Right atrium auricular region (tissue), 2 donors: Measurements from ENCODE around the gene SHC2. TPM values are rescaled to one million over a fixed set of nuclear protein-coding genes. Genes with fewer than 3 reads are reported as not detected.
A peak's percentile ranks its signal among the peaks of the same experiment; 100 is the strongest.

Experiments used
- DNase-seq: peaks from one replicate; pipeline ENCODE4 v3.0.0-alpha.2; 2019; ENCODE audit warnings: low spot score
- H3K27ac ChIP-seq, 2 donors: fragments of 200-600 bp; sonication (generic); 1 replicate in 1 of 2; 2 replicates in 1 of 2; pipeline ENCODE4 v1.5.1; 2016 to 2019
- H3K27me3 ChIP-seq, 2 donors: fragments of 200-600 bp; sonication (generic); one replicate each; pipeline versions ENCODE4 v1.5.1 to v1.6.0; 2017 to 2019
- H3K36me3 ChIP-seq: fragments of 200-600 bp; sonication (generic); one replicate; pipeline ENCODE4 v1.5.1; 2016
- H3K4me1 ChIP-seq, 2 donors: fragments of 200-600 bp; sonication (generic); one replicate each; pipeline versions ENCODE4 v1.5.1 to v1.6.0; 2017 to 2019
- H3K4me3 ChIP-seq, 2 donors: fragments of 200-600 bp; sonication (generic); 1 replicate in 1 of 2; 2 replicates in 1 of 2; pipeline ENCODE4 v1.5.1; 2017 to 2019; ENCODE audit warnings: mild to moderate bottlenecking in 1 of 2, moderate library complexity in 1 of 2
- H3K9me3 ChIP-seq, 2 donors: fragments of 200-600 bp; sonication (generic); one replicate each; pipeline ENCODE4 v1.5.1; 2019
- CTCF ChIP-seq, 2 donors: fragments of 200-600 bp; sonication (generic); IDR thresholded peaks; one replicate each; pipeline ENCODE4 v1.5.1; 2019; ENCODE audit warnings: antibody characterized with exemption in 2 of 2
- total RNA-seq, 2 donors: library from RNA; depleted of rRNA; stranded (reverse); fragments of >200 nt; gene quantifications; one replicate each; pipeline ENCODE4 v1.1.0, GENCODE V29; 2016

SHC2 gene
- total RNA-seq, 2 donors from 2014 or later: 9.6 to 26.8 TPM

GRCh38 chr19:494171-495080, 33.6 kb upstream of the SHC2 start:
- Histone ChIP-seq H3K27me3 (peaks cover 8 to 20% of the 10 kb centered on the region in 2 donors), H3K4me1 (peaks cover 0 to 26% of the 10 kb centered on the region in 2 donors), H3K9me3 (no peaks in the 10 kb centered on the region), H3K27ac (no peak overlapping the region), H3K36me3 (no peaks in the 10 kb centered on the region), H3K4me3 (no peak overlapping the region)
- no peak for DNase-seq
- TF ChIP-seq CTCF (IDR thresholded peaks at IDR 0.05): no peak

GRCh38 chr19:493391-494170, 32.7 kb upstream of the SHC2 start:
- H3K27ac ChIP-seq: no peak overlapping the region
- peaks cover 0 to 28% of the 10 kb centered on the region in 2 donors for H3K4me1 ChIP-seq
- no peak for DNase-seq
- H3K4me3 ChIP-seq: no peak overlapping the region
- H3K36me3 ChIP-seq: no peaks in the 10 kb centered on the region
- H3K27me3 ChIP-seq: peaks cover 8 to 16% of the 10 kb centered on the region in 2 donors
- H3K9me3 ChIP-seq: no peaks in the 10 kb centered on the region
- TF ChIP-seq CTCF (IDR thresholded peaks at IDR 0.05): no peak

GRCh38 chr19:492091-492531, 31.3 kb upstream of the SHC2 start:
- DNase-seq: no peak
- no peak overlapping the region for H3K4me3 ChIP-seq
- H3K27me3 ChIP-seq: peaks cover 0 to 6% of the 10 kb centered on the region in 2 donors
- H3K36me3 ChIP-seq: no peaks in the 10 kb centered on the region
- peaks cover 0 to 14% of the 10 kb centered on the region in 2 donors for H3K4me1 ChIP-seq
- no peaks in the 10 kb centered on the region for H3K9me3 ChIP-seq
- H3K27ac ChIP-seq: no peak overlapping the region
- no peak for TF ChIP-seq CTCF (IDR thresholded peaks at IDR 0.05)

GRCh38 chr19:491146-491741, 30.4 kb upstream of the SHC2 start:
- peaks cover 0 to 4% of the 10 kb centered on the region in 2 donors for H3K27me3 ChIP-seq
- no peak for DNase-seq
- H3K36me3 ChIP-seq: no peaks in the 10 kb centered on the region
- no peak overlapping the region for H3K27ac ChIP-seq
- no peaks in the 10 kb centered on the region for H3K9me3 ChIP-seq
- no peak overlapping the region for H3K4me3 ChIP-seq
- TF ChIP-seq CTCF (IDR thresholded peaks at IDR 0.05): no peak
- peaks cover 0 to 13% of the 10 kb centered on the region in 2 donors for H3K4me1 ChIP-seq

- no peak for DNase-seq
- Histone ChIP-seq H3K4me3 (peak overlapping the region; percentile 70 to 94), H3K27ac (peak overlapping the region; percentile 86 to 94), H3K27me3 (no peaks in the 10 kb centered on the region), H3K36me3 (no peaks in the 10 kb centered on the region), H3K9me3 (no peaks in the 10 kb centered on the region), H3K4me1 (peaks cover 0 to 8% of the 10 kb centered on the region in 2 donors)
- TF ChIP-seq CTCF (IDR thresholded peaks at IDR 0.05): no peak
Measured at GRCh38 chr19:489418-490196, 28.8 kb upstream of the SHC2 start.
